ENCODE measurements around the gene SPPL2A. TPM values are rescaled to one million over a fixed set of nuclear protein-coding genes. Genes with fewer than 3 reads are reported as not detected.

Gene SPPL2A
- total and polyA plus RNA-seq, 2 donors (not counting 3 experiments of a cell fraction or from before 2014, with no cell fraction given): 38.8 to 88.7 TPM

- H3K27ac ChIP-seq (ENCODE audit: insufficient read depth, low read depth, low read length): no peak overlapping the region
- no peaks in the 10 kb centered on the region for H3K27me3 ChIP-seq (ENCODE audit: control insufficient read depth in 2 of 2, insufficient read depth in 2 of 2, low read length in 2 of 2)
- DNase-seq (ENCODE audit: low read depth, low spot score) (no peak), FAIRE-seq (no peak)
- H3K4me3 ChIP-seq (replicated peaks in 1 of 3; ENCODE audit: insufficient read depth in 1 of 3, low read depth in 1 of 3, low read length in 3 of 3): no peak overlapping the region
- TF ChIP-seq GATA2 (IDR thresholded peaks at IDR 0.05; ENCODE audit: insufficient read depth, insufficient read length, low read depth, low read length) (no peak), POLR2A (IDR thresholded peaks at IDR 0.05; ENCODE audit: low read depth, low read length) (no peak), MYC (IDR thresholded peaks at IDR 0.05; ENCODE audit: low read depth, low read length) (no peak), CTCF (IDR thresholded peaks at IDR 0.05; ENCODE audit: extremely low read depth in 1 of 2, insufficient read depth in 1 of 2, low read depth in 1 of 2, low read length in 2 of 2) (no peak), EZH2 (IDR thresholded peaks at IDR 0.05; ENCODE audit: borderline replicate concordance, low read depth, low read length, severe bottlenecking) (no peak), MAX (IDR thresholded peaks at IDR 0.05; ENCODE audit: insufficient read depth, insufficient read length) (no peak), JUN (IDR thresholded peaks at IDR 0.05; ENCODE audit: borderline replicate concordance, insufficient read depth, insufficient read length, low read depth) (no peak), FOS (IDR thresholded peaks at IDR 0.05; ENCODE audit: borderline replicate concordance, insufficient read depth, low read length) (no peak), POLR2AphosphoS5 (IDR thresholded peaks at IDR 0.05; ENCODE audit: insufficient read depth, low read depth, low read length) (no peak)
- no peaks in the 10 kb centered on the region for H3K4me1 ChIP-seq (ENCODE audit: control insufficient read depth, extremely low read depth, insufficient read depth, low read length)
- CTCF ChIA-PET: no interaction called here
- H2AFZ ChIP-seq (ENCODE audit: low read depth, low read length): no peak overlapping the region
- no peaks in the 10 kb centered on the region for H3K9me3 ChIP-seq (replicated peaks; ENCODE audit: control insufficient read depth, insufficient read depth, low read length)
- intact Hi-C loops (cut with micrococcal nuclease): no loop called here
- POLR2A ChIA-PET: no interaction called here
- H4K20me1 ChIP-seq (replicated peaks; ENCODE audit: control insufficient read depth, extremely low read depth, insufficient read depth, low read length): no peaks in the 10 kb centered on the region
- no peak overlapping the region for H3K4me2 ChIP-seq (ENCODE audit: insufficient read depth, low read length)
- H3K79me2 ChIP-seq (ENCODE audit: control insufficient read depth, insufficient read depth, low read length): peaks cover 70% of the 10 kb centered on the region
- no peaks in the 10 kb centered on the region for H3K36me3 ChIP-seq (ENCODE audit: control insufficient read depth in 2 of 2, extremely low read depth in 1 of 2, insufficient read depth in 2 of 2, low read length in 2 of 2)
- dilution Hi-C loops (cut with MboI; ENCODE audit: extremely low pct_ligation_motif_present, low sequenced_read_pairs): no loop called here
- H3K9ac ChIP-seq (replicated peaks; ENCODE audit: extremely low read depth, insufficient read depth, low read length): no peak overlapping the region
- H3K9me1 ChIP-seq (replicated peaks; ENCODE audit: control insufficient read depth, extremely low read depth, insufficient read depth, low read length): no peaks in the 10 kb centered on the region
- no TSS peak for BruUV-seq (replicated peaks)
Measured at GRCh38 chr15:50669611-50670010, 95.9 kb downstream of the SPPL2A start.

Measured in endothelial cell of umbilical vein (primary cell).